Measurements from ENCODE around the gene DAPP1. TPM values are rescaled to one million over a fixed set of nuclear protein-coding genes. Genes with fewer than 3 reads are reported as not detected.

Gene DAPP1
- total RNA-seq, 1 experiment from 2014 or later: 17.6 TPM

DNA sequence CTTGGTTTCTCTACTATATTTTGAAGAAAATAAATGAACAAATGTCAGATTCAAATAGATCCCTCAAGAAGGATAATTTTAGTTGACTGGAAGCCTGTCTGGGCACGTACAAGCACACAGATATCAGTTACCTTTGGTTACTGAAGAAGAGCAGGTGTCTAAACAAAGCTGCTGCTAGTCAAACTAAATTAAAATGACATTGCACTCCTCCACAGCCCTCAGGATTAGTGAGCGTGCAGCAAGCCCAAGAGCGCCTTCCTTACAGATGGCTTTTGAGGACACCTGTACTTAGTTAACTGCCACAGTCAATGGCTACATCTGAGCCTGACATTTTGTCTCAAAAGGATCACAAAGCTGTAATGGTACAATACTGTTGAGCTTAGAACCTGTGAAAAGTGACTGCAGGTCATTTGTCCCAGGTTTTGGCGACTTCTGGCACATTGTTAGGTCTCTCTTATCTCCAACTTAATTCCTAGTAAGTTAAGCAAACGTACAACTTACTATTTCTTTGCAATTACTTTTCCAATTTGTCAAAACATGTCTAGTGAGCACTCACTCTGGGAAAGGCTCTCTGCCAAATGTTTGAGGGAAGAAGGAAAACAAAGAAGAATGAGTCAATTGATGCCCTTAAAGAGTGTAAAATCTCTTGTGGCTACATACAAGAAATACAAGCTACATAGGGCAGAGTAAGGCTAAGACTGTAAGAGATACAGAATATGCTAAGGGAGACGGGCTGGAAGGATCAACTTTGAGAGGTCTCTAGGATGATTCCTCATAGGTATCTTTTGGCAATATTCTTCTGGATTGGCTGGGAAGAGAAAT is 25.6 kb upstream of the DAPP1 start:
- no peaks in the 10 kb centered on the region for H3K9me3 Mint-ChIP-seq (ENCODE audit: unreplicated experiment)
- intact Hi-C loops (cut with micrococcal nuclease): no loop called here
- CTCF ChIA-PET: interaction anchor here (0.7 to 1.4 kb wide), 3 partner anchors 18 to 28 kb away, joined by 3 to 5 read pairs (median 5); no protein-coding TSS in a partner anchor
- no peaks in the 10 kb centered on the region for H3K36me3 Mint-ChIP-seq (ENCODE audit: insufficient read depth, unreplicated experiment)
- H3K4me1 Mint-ChIP-seq (ENCODE audit: insufficient read depth, unreplicated experiment): peaks cover 18% of the 10 kb centered on the region
- BruUV-seq (replicated peaks): no TSS peak
- no peaks in the 10 kb centered on the region for H3K27me3 Mint-ChIP-seq (ENCODE audit: insufficient read depth, unreplicated experiment)
- TF ChIP-seq, protein P1, sequence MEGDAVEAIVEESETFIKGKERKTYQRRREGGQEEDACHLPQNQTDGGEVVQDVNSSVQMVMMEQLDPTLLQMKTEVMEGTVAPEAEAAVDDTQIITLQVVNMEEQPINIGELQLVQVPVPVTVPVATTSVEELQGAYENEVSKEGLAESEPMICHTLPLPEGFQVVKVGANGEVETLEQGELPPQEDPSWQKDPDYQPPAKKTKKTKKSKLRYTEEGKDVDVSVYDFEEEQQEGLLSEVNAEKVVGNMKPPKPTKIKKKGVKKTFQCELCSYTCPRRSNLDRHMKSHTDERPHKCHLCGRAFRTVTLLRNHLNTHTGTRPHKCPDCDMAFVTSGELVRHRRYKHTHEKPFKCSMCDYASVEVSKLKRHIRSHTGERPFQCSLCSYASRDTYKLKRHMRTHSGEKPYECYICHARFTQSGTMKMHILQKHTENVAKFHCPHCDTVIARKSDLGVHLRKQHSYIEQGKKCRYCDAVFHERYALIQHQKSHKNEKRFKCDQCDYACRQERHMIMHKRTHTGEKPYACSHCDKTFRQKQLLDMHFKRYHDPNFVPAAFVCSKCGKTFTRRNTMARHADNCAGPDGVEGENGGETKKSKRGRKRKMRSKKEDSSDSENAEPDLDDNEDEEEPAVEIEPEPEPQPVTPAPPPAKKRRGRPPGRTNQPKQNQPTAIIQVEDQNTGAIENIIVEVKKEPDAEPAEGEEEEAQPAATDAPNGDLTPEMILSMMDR (IDR thresholded peaks at IDR 0.05; ENCODE audit: unreplicated experiment): no peak
- POLR2A ChIA-PET: interaction anchor here (0.6 to 1.3 kb wide), 5 partner anchors 12 to 262 kb away, joined by 3 to 4 read pairs (median 4); no protein-coding TSS in a partner anchor
- H3K27ac Mint-ChIP-seq (ENCODE audit: low read depth, unreplicated experiment): peak overlapping the region; percentile 11
- peak; percentile 67 for DNase-seq (ENCODE audit: unreplicated experiment)
- H3K4me3 Mint-ChIP-seq (ENCODE audit: unreplicated experiment): no peak overlapping the region

DNA sequence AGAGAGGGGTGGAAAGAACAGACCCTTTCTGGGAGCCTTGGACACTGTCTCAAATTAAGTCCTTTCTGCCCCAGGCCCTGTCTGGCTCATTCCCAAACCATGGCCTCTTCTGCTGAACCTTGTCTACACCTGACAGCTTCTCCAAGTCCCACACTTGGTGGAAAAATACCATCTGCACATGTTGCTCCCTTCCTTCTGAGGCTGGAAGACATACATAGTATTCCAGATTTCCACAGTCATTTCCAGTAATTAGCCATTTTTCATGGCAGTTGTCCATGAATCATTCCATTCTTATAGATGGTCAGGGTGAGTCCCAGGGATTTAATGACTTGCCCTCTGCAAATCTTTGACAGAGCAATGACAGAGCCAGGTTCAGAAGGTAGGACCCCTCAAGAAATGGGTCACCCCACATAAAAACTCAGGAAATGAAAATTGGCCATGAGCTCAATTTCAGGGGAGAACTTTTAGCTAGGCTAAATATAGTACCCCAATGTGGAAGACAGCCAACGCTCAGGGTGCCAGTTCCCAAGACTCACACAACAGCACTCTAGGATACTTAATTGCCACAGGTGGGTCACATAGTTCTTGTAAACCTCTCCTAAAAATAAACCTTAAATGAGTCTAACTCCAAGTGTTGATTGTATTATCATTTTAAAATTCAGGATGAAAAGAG is 16.2 kb upstream of the DAPP1 start:
- Mint-ChIP-seq H3K9me3 (ENCODE audit: unreplicated experiment) (no peaks in the 10 kb centered on the region), H3K36me3 (ENCODE audit: insufficient read depth, unreplicated experiment) (no peaks in the 10 kb centered on the region), H3K4me3 (ENCODE audit: unreplicated experiment) (no peak overlapping the region), H3K4me1 (ENCODE audit: insufficient read depth, unreplicated experiment) (no peaks in the 10 kb centered on the region), H3K27ac (ENCODE audit: low read depth, unreplicated experiment) (no peak overlapping the region), H3K27me3 (ENCODE audit: insufficient read depth, unreplicated experiment) (peaks cover 25% of the 10 kb centered on the region)
- intact Hi-C loops (cut with micrococcal nuclease): no loop called here
- DNase-seq (ENCODE audit: unreplicated experiment): no peak
- BruUV-seq (replicated peaks): no TSS peak
- ChIA-PET POLR2A (interaction anchor here (0.5 kb wide), 1 partner anchor 1520 kb away, joined by 3 read pairs; no protein-coding TSS in a partner anchor), CTCF (interaction anchor here (0.7 to 1.7 kb wide), 3 partner anchors 11 to 237 kb away, joined by 3 to 7 read pairs (median 3); no protein-coding TSS in a partner anchor)
- TF ChIP-seq, protein P1 (IDR thresholded peaks at IDR 0.05; ENCODE audit: unreplicated experiment): no peak

DNA sequence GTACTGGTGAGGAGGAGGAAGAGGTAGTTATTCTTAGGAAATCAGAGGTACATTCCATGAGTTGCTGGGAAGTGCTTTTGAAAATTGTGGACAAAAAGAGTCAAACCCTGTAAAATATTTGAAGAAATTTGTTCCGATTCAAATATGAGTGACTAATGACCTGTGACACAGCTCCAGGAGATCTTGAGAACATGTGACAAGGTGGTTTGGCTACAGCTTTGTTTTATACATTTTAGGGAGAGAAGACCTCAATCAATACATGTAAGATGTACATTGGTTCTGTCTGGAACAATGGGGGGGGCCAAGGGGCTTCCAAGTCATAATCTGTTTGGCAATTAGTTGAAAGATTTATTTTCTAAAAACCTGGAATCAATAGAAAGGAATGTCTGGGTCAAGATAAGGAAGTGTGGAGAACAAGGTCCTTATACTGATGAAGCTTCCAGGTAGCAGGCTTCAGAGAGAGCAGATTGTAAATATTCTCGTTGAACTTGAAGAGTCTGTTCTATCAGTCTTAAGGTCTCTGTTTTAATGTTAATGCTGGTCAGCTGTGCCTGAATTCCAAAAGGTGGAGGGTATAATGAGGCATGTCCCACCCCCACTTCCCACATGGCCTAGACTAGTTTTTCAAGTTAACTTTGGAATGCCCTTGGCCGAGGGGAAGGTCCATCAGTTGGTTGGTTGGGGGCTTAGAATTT is 15.5 kb upstream of the DAPP1 start:
- no TSS peak for BruUV-seq (replicated peaks)
- no peaks in the 10 kb centered on the region for H3K4me1 Mint-ChIP-seq (ENCODE audit: insufficient read depth, unreplicated experiment)
- no peak for DNase-seq (ENCODE audit: unreplicated experiment)
- no peak overlapping the region for H3K27ac Mint-ChIP-seq (ENCODE audit: low read depth, unreplicated experiment)
- H3K4me3 Mint-ChIP-seq (ENCODE audit: unreplicated experiment): no peak overlapping the region
- no peaks in the 10 kb centered on the region for H3K9me3 Mint-ChIP-seq (ENCODE audit: unreplicated experiment)
- POLR2A ChIA-PET: interaction anchor here (0.5 kb wide), 1 partner anchor 1519 kb away, joined by 3 read pairs; no protein-coding TSS in a partner anchor
- H3K27me3 Mint-ChIP-seq (ENCODE audit: insufficient read depth, unreplicated experiment): peaks cover 25% of the 10 kb centered on the region
- CTCF ChIA-PET: interaction anchor here (0.6 to 1.7 kb wide), 3 partner anchors 10 to 238 kb away, joined by 3 to 7 read pairs (median 4); no protein-coding TSS in a partner anchor
- H3K36me3 Mint-ChIP-seq (ENCODE audit: insufficient read depth, unreplicated experiment): no peaks in the 10 kb centered on the region
- TF ChIP-seq, protein P1 (IDR thresholded peaks at IDR 0.05; ENCODE audit: unreplicated experiment): no peak
- intact Hi-C loops (cut with micrococcal nuclease): no loop called here
